GM12864 (cell line): ENCODE measurements around the gene HMGCLL1.

Experiments used
- DNase-seq: peaks from one replicate; pipeline ENCODE4 v3.0.0-alpha.2; 2011; ENCODE audit warnings: low read depth
- H3K4me3 ChIP-seq: 2 replicates; pipeline ENCODE4 v1.5.1; 2011; ENCODE audit warnings: mild to moderate bottlenecking, low read depth, low read length, control low read depth
- CTCF ChIP-seq: IDR thresholded peaks from 2 replicates; pipeline ENCODE4 v1.5.1; 2011; ENCODE audit warnings: low read depth, mild to moderate bottlenecking, moderate library complexity, low read length, control low read depth, inconsistent platforms; ENCODE audit errors: missing control alignments

Gene HMGCLL1

DNA sequence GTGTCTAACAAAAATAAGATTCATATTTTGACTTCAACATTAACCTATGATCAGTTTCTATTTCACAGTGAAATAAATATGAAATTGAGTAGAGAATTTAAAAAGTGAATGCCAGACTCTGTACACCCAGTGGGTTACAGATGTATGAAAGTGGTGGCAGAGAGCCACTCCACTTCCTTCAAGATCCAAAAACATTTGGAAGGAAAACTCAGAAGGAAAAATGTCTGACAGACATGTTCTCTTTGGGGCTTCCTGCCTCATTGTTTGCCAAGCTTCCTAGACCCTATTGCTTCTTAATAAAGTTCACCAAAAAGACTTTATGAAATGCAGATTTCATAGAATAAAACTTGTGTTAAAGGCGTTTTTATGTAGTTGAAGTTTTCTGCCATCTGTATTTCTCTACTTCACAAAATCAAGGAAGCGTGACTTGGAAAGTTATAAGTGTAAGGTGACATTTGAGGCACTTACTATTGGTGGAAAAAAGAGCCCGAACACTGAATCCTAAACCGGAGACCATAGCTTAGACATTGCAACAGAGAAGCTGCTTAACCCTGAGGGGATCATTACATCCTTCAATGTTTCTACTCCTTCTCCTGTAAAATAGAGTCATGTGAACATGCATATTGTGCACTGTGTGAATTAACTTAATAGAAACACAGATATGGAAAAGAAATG, 12.8 kb downstream of the HMGCLL1 start:
- no peak for DNase-seq
- no peak overlapping the region for H3K4me3 ChIP-seq
- TF ChIP-seq CTCF, result no peak

- TF ChIP-seq CTCF, result no peak
- no peak for DNase-seq
- H3K4me3 ChIP-seq, result no peak overlapping the region
These were observed 16.7 kb downstream of the HMGCLL1 start for GRCh38 chr6:55562318-55562717.

DNA sequence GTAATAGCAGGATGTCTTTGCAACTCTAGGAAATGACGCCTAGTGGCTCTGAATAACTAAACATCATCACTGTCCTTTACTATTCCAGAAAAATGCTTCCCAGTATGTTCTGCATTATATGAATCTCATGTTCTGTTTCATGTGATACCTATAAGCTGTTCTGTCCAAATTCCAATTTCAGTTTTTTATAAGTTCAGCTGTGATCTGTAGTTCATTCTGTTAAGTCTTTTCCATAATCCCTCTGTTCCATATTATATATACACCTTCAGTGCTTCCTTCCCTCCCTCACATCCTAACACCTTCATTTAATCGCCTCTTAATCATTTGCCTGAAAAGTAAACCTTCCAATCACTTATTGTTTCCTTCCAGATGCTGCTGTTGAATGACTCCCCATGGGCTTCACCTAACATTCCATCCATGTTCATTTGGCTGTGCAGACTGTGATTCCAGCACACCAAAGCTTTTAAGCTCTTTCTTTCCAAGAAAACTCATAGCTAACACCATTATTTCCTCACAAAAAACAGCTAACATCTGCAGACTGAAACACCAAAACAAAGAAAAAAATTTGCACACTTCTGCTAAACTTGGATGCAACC, 18.6 kb downstream of the HMGCLL1 start:
- H3K4me3 ChIP-seq, result no peak overlapping the region
- TF ChIP-seq CTCF, result no peak

GRCh38 chr6:55557146-55557545, 21.8 kb downstream of the HMGCLL1 start:
- no peak overlapping the region for H3K4me3 ChIP-seq
- no peak for TF ChIP-seq CTCF
- no peak for DNase-seq

More for the DNA sequence above, 18.6 kb downstream of the HMGCLL1 start:
- DNase-seq, result no peak

DNA sequence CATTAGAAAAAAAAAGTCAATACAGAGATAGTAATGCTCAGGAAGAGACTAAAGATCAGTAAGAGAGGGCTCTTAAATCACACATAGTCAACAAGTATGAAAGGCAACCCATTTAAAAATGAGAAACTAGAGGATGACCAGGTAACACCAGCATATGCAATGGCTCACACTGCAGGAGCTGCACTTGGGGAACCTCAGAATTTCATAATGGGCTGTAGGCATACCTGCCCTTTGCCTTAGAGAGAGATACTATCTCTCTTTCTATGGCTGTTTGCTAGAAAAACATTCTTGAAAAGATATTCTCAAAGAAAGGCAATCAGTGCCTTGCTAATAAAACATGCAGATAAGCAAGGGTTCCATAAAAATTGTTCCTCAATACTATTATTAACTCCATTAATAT, 33.2 kb downstream of the HMGCLL1 start:
- TF ChIP-seq CTCF, result no peak
- H3K4me3 ChIP-seq, result no peak overlapping the region
- DNase-seq, result no peak

DNA sequence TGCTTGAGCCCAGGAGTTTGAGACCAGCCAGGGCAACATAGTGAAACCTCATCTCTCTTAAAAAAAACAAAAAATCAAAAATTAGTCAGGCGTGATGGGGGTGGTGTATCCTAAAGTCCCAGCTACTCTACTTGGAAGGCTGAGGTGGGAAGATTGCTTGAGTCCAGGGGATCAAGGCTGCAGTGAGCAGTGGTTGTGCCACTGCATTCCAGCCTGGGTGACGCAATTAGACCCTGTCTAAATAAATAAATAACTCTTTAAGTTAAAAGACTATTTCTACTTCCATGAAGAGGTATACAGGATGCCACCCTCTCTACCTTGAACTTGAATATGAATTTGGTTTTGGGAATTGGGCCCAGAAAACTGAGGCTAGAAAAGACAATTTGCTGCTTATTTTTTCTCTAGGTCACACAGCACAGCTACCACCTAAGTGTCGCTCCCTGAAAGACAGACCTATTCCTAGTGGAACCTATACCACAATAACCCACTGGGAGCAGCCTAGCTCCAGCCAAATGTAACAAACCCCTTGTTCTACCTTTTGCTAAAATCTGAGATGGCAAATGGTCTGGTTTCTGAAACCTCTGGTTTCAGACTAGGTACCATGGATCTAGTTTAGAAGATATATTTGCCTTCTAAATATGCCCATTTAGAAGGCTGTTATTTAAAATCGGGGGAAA, 35.2 kb downstream of the HMGCLL1 start:
- no peak overlapping the region for H3K4me3 ChIP-seq
- DNase-seq, result no peak
- TF ChIP-seq CTCF, result no peak
